NCI-H1105 treated with DMSO at 0.1 percent for 48 hours (cell line): ENCODE data around the gene ARHGAP15.

Experiments used
- DNase-seq: peaks from one replicate; lab custom pipeline; 2025; lab: John Stamatoyannopoulos, UW

ARHGAP15 gene

GRCh38 chr2:143482771-143483170, 353.6 kb downstream of the ARHGAP15 start:
- no peak for DNase-seq

DNA sequence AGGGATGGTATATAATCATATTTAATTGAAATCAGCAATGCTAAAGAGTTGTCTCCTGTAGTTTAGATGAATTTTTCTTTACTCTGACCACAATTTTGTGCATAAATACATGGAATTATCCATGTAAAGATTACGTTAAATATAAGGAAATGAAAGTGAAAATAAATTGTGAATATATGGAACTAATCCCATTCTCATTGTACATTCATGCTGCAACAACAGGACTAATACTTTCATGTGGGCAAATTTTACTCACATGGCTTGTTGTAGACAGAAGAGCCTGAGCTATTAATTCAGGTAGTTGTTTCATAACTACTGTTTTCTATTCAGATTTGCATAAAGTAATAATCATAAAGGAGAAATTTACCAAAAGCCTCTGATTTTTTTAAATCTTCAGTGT, 357.8 kb downstream of the ARHGAP15 start:
- DNase-seq, result no peak

- no peak for DNase-seq
Observed at GRCh38 chr2:143489145-143489544, 359.9 kb downstream of the ARHGAP15 start.

DNA sequence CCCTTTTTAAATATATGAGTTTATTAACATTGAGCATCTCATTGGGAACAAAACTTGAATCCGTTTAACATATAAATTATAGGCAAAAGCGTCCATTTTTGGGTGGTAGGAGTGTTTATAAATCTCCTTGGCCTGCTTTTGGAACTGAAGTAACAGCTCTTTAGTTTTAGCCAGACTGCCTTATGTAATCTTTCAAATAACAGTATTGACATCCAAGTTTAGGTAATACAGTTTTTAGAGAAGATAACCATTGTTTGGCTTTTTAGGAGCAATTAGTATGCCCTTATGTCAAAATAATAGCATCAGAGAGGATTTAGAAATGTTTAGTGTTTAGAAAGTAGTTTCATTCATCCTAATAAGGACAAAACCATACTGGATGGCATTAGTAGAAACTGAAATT, 361.9 kb downstream of the ARHGAP15 start:
- DNase-seq, result no peak

- no peak for DNase-seq
Observed at GRCh38 chr2:143493339-143493738, 364.1 kb downstream of the ARHGAP15 start.

GRCh38 chr2:143497726-143498125, 368.5 kb downstream of the ARHGAP15 start:
- DNase-seq, result no peak

DNA sequence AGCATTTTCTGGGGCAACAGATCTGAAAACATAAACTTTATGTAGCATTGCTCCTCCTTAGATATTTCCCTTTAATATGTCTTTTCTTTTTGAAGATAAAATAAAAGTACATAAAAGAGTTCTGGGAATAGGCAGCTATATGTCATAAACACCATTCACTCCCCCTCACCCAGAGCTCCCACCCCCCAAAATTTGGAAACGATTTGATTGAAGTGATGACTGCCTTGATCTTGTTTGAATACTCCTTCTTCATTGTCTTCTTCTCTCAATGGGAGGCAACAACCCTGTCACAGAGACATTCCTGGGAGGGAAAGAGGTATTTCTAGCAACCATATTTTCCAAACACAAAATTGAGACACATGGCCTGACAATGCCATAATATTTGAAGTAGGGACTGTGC, 369.3 kb downstream of the ARHGAP15 start:
- no peak for DNase-seq

DNA sequence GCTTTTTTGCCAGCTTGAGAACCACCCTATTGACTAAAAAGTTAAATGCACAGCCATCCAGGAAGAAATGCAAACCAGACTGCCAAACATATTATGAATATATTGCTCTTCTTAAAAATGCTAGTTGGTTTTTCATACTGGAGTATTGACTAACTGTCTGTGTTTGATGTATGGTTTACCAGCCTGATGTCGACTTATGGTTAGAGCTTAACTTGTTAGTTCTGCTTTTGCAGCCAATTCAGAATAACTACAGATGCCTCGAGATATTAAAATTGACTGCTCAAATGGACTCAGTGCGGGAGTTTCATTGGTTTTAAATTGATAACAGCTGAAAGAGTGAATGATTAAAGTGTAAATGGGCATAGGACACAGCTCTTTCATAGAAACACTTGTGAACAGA, 369.8 kb downstream of the ARHGAP15 start:
- DNase-seq, result no peak

- DNase-seq, result no peak
Observed at GRCh38 chr2:143501106-143501676, 372.0 kb downstream of the ARHGAP15 start.

GRCh38 chr2:143503280-143503679, 374.1 kb downstream of the ARHGAP15 start:
- no peak for DNase-seq

DNA sequence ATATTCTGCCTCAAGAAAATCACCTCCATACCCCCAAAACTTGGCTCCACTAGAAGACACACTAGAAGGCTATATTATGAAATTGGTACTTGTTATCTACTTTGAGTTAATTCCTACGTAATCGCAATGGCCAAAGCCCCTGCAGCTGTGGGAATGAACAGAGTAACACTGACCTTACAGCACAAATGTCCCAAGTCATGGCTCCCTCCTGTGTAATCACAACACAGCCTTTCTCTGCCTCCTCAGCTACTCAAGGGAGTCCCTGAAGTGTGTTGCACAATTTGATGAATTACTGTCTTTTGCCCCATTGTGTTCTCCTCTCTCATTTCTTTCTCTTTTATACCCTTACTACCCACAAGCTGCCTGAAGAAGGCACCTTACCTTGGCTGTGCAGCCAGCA, 375.2 kb downstream of the ARHGAP15 start:
- DNase-seq, result no peak

DNA sequence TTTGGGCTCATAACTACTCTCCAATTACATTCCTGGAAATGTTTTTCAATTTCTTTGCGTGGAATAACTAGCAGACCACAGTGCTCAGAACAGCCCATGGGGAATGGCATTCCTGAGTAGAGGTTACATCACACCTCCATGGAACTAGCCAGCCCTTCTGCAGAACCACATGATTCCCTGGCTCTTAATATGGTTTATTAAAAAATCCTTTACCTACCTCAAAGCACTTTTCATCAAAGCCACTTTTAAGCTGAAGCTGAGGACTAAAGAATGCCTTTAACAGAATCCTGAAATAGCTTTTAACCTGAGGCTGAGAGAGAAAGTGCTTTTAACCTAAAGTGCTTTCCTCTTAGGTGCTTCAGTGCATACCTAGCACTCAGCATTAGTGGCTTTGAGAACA, 376.3 kb downstream of the ARHGAP15 start:
- no peak for DNase-seq

DNA sequence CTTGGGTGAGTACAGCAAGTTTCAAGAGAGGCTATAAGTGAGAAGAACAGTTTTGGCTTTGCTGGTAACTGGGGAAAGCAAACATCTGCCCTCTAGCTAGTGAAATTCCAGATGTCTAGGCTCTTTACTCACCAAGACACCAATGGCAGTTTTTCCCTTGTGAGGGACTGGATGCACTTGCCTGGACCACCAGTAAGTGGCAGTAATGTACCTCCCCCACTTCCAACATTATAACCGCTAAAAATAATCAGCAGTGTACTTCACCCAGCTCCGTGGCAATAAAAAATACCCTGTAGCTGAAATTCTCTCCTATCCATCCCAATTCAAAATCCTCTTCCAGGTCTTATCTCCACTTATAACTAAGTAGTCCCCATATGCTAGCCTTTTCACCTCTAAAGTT, 383.9 kb downstream of the ARHGAP15 start:
- no peak for DNase-seq

DNA sequence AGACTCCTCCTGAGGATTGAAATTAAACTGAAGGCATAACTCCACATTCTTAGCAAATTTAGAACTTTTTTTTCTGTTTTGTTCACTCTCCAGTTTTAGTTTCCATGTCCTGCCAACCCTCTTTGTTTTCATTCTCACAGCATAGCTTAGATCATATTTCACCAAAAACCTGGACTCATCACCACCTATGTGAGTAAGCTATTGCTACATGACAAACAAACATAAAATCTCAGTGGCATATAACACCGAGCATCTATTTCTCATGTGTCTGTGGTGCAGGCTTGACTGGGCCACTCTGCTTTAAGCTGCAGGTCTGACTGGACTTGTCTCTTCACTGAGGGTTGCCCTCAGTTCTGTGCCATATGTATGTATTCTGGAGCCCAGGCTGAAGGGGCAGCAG, 385.2 kb downstream of the ARHGAP15 start:
- no peak for DNase-seq

GRCh38 chr2:143515318-143515717, 386.1 kb downstream of the ARHGAP15 start:
- DNase-seq, result no peak

DNA sequence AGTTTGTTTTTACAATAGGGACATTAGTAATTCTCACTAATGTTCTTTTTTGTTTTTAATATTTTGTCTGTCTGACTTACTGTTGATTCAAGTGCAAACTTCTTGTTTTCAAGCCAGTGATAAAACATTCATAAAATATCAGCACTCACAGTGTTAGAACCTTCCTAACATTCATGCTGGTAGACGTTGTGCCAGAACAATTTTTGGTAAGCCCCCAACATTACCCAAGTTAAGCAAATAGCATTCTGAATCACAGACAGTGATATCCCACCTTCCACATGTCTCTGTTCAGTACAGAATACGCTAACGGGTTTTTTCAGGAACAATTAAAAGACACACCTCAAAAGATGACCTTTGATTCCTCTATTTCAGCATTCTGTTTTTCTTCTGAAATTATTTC, 390.3 kb downstream of the ARHGAP15 start:
- no peak for DNase-seq

DNA sequence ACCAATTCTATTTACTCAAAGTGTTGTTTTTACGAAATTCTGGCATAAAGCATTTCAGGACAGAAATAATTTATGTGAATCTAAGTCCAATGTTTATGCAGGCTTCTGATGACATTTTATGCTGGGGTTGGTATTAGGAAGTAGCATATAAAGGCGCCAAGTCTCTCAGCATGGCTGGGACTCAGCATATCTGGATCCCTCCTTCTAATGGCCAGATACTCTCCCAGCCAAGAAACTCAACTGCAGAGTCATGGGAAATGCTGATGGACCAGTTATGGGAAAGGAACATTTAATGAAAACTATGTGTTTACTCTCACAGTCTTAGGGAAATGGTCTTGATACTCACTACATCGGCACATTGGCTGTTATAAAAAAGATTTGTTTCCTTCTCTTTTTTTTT, 392.2 kb downstream of the ARHGAP15 start:
- no peak for DNase-seq

- DNase-seq, result no peak
Observed at GRCh38 chr2:143522699-143523098, 393.5 kb downstream of the ARHGAP15 start.

- no peak for DNase-seq
Observed at GRCh38 chr2:143524119-143524553, 394.9 kb downstream of the ARHGAP15 start.

GRCh38 chr2:143524559-143525401, 395.6 kb downstream of the ARHGAP15 start:
- no peak for DNase-seq

DNA sequence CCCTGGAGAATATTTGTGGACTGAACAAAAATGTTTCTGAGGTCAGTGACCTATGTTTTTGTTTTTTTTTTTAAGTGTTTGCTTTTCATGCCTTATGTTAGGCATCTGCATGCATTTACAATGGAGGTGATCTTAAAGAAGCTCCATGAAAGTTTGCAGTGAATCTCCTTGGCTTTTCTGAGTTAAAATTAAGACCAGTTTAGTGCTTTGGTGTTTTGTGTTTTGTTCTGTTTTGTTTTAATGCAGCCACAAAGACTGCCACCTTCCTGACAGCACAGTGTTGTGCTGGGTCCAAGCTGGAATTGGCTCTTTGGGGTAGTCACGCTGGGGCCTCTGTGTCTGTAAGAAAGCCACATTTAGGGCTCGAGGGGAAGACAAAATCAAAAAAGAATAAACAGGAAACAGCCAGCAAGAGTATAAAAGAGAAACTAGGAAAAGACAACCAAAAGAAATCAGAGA, 396.2 kb downstream of the ARHGAP15 start:
- no peak for DNase-seq

DNA sequence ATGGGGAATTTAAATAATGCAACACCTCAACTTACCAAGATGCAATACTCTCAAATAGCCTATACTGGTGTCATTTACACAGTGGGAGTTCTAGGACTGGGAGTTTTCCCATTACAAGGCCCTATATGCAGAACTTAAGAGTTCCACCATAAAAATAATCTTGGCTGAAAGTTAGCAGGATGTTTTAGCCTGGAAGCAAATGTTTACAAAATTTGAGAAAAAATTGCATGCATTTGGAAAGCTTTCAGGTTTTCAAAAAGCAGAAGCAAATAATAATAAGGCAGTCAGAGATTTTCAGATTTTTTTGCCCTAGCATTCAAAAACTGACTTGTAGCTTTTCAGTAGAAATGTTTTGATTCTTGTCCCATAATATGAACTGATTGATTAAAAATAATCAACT, 397.3 kb downstream of the ARHGAP15 start:
- no peak for DNase-seq

DNA sequence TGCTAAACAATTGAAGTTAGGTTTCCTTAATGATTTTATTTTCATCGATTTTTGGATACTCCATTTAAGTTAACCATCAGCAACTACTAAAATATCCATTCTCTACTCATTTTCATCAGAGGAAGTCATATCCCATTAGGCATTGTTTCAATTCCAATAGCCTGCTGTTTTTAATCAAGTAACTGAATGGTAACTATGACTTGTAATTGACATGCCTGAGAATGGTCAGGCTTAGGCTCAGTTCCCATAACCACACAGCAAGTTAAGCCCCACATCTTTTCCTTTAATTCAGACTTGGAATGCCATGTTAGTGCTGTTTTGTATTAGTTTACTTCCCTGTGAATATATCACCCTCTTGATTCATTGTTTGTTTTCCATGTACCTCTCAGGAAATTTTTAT, 398.8 kb downstream of the ARHGAP15 start:
- no peak for DNase-seq
